ENCODE data around the gene MBD5.

- TF ChIP-seq CTCF (IDR thresholded peaks at IDR 0.05) (no peak), EZH2 (IDR thresholded peaks at IDR 0.05; ENCODE audit: borderline replicate concordance, insufficient read depth, low read depth, low read length, poor library complexity, severe bottlenecking) (no peak)
Observed at GRCh38 chr2:148026573-148026972, 5.7 kb downstream of the MBD5 start.
